ENCODE results near the gene ZRANB3. TPM values are rescaled to one million over a fixed set of nuclear protein-coding genes. Genes with fewer than 3 reads are reported as not detected.
"Not testable (repeated sequence)": the region's sequence is repeated elsewhere in the genome, so short reads cannot be mapped to it uniquely, and the experiment has no call there.

ZRANB3 gene
- total RNA-seq, 1 experiment from 2014 or later: 14.5 TPM

- Mint-ChIP-seq H3K36me3 (ENCODE audit: insufficient read depth, unreplicated experiment) (no peaks in the 10 kb centered on the region), H3K27ac (ENCODE audit: unreplicated experiment) (no peak overlapping the region), H3K4me1 (ENCODE audit: low read depth, unreplicated experiment) (no peaks in the 10 kb centered on the region), H3K9me3 (ENCODE audit: low read depth, unreplicated experiment) (peaks cover 9% of the 10 kb centered on the region), H3K4me3 (ENCODE audit: low read depth, unreplicated experiment) (no peak overlapping the region), H3K27me3 (ENCODE audit: unreplicated experiment) (no peaks in the 10 kb centered on the region)
- no peak for TF ChIP-seq CTCF (IDR thresholded peaks at IDR 0.05; ENCODE audit: unreplicated experiment)
- DNase-seq: no peak
- intact Hi-C loops (cut with micrococcal nuclease; ENCODE audit: unreplicated experiment): no loop called here
- BruUV-seq (replicated peaks): no TSS peak
- CTCF ChIA-PET: no interaction called here
Measured at GRCh38 chr2:135454608-135455007, 76.4 kb downstream of the ZRANB3 start.

- intact Hi-C loops (cut with micrococcal nuclease; ENCODE audit: unreplicated experiment); H3K36me3 Mint-ChIP-seq (ENCODE audit: insufficient read depth, unreplicated experiment); H3K27me3 Mint-ChIP-seq (ENCODE audit: unreplicated experiment); H3K27ac Mint-ChIP-seq (ENCODE audit: unreplicated experiment); CTCF ChIA-PET; H3K4me3 Mint-ChIP-seq (ENCODE audit: low read depth, unreplicated experiment); H3K9me3 Mint-ChIP-seq (ENCODE audit: low read depth, unreplicated experiment); DNase-seq; BruUV-seq (replicated peaks); H3K4me1 Mint-ChIP-seq (ENCODE audit: low read depth, unreplicated experiment): not testable (repeated sequence)
Measured at GRCh38 chr2:135453027-135453426, 78.0 kb downstream of the ZRANB3 start.

GRCh38 chr2:135451966-135452365 lies 79.1 kb downstream of the ZRANB3 start:
- no peak for TF ChIP-seq CTCF (IDR thresholded peaks at IDR 0.05; ENCODE audit: unreplicated experiment)
- Mint-ChIP-seq H3K9me3 (ENCODE audit: low read depth, unreplicated experiment) (peaks cover 9% of the 10 kb centered on the region), H3K4me1 (ENCODE audit: low read depth, unreplicated experiment) (no peaks in the 10 kb centered on the region), H3K36me3 (ENCODE audit: insufficient read depth, unreplicated experiment) (no peaks in the 10 kb centered on the region), H3K4me3 (ENCODE audit: low read depth, unreplicated experiment) (no peak overlapping the region), H3K27ac (ENCODE audit: unreplicated experiment) (no peak overlapping the region), H3K27me3 (ENCODE audit: unreplicated experiment) (no peaks in the 10 kb centered on the region)
- intact Hi-C loops (cut with micrococcal nuclease; ENCODE audit: unreplicated experiment): no loop called here
- no TSS peak for BruUV-seq (replicated peaks)
- CTCF ChIA-PET: no interaction called here
- DNase-seq: no peak

- CTCF ChIA-PET; H3K4me1 Mint-ChIP-seq (ENCODE audit: low read depth, unreplicated experiment); H3K27ac Mint-ChIP-seq (ENCODE audit: unreplicated experiment); BruUV-seq (replicated peaks); H3K9me3 Mint-ChIP-seq (ENCODE audit: low read depth, unreplicated experiment); intact Hi-C loops (cut with micrococcal nuclease; ENCODE audit: unreplicated experiment); H3K36me3 Mint-ChIP-seq (ENCODE audit: insufficient read depth, unreplicated experiment); DNase-seq; H3K4me3 Mint-ChIP-seq (ENCODE audit: low read depth, unreplicated experiment); H3K27me3 Mint-ChIP-seq (ENCODE audit: unreplicated experiment): not testable (repeated sequence)
Measured at GRCh38 chr2:135443013-135443412, 88.0 kb downstream of the ZRANB3 start.

GRCh38 chr2:135435155-135435554 lies 95.9 kb downstream of the ZRANB3 start:
- DNase-seq; H3K9me3 Mint-ChIP-seq (ENCODE audit: low read depth, unreplicated experiment); H3K36me3 Mint-ChIP-seq (ENCODE audit: insufficient read depth, unreplicated experiment); H3K4me3 Mint-ChIP-seq (ENCODE audit: low read depth, unreplicated experiment); H3K27ac Mint-ChIP-seq (ENCODE audit: unreplicated experiment); H3K27me3 Mint-ChIP-seq (ENCODE audit: unreplicated experiment); BruUV-seq (replicated peaks); intact Hi-C loops (cut with micrococcal nuclease; ENCODE audit: unreplicated experiment); H3K4me1 Mint-ChIP-seq (ENCODE audit: low read depth, unreplicated experiment): not testable (repeated sequence)
- CTCF ChIA-PET: interaction anchor here (0.5 kb wide), 1 partner anchor 21 kb away, joined by 7 read pairs; no protein-coding TSS in a partner anchor

GRCh38 chr2:135424849-135425248 lies 106.2 kb downstream of the ZRANB3 start:
- Mint-ChIP-seq H3K4me3 (ENCODE audit: low read depth, unreplicated experiment) (no peak overlapping the region), H3K27me3 (ENCODE audit: unreplicated experiment) (no peaks in the 10 kb centered on the region), H3K27ac (ENCODE audit: unreplicated experiment) (no peak overlapping the region), H3K36me3 (ENCODE audit: insufficient read depth, unreplicated experiment) (no peaks in the 10 kb centered on the region), H3K4me1 (ENCODE audit: low read depth, unreplicated experiment) (no peaks in the 10 kb centered on the region), H3K9me3 (ENCODE audit: low read depth, unreplicated experiment) (peaks cover 9% of the 10 kb centered on the region)
- intact Hi-C loops (cut with micrococcal nuclease; ENCODE audit: unreplicated experiment): no loop called here
- no TSS peak for BruUV-seq (replicated peaks)
- TF ChIP-seq CTCF (IDR thresholded peaks at IDR 0.05; ENCODE audit: unreplicated experiment): no peak
- CTCF ChIA-PET: interaction anchor here (0.6 kb wide), 1 partner anchor 553 kb away, joined by 3 read pairs; no protein-coding TSS in a partner anchor
- DNase-seq: no peak

All from Calu3 (cell line).